H1 (cell line): Measurements from ENCODE around the gene ZNF541. TPM values are rescaled to one million over a fixed set of nuclear protein-coding genes. Genes with fewer than 3 reads are reported as not detected.

Source experiments
- CTCF ChIA-PET: fragments of 300-600 bp; sonication (Branson Sonifier 250); formaldehyde crosslinking; loops from one replicate; lab custom pipeline; 2021; ENCODE audit not compliant: partially characterized antibody; lab: Charles Lee
- POLR2A ChIA-PET: fragments of 300-600 bp; sonication (Branson Sonifier 250); formaldehyde crosslinking; loops from one replicate; lab custom pipeline; 2021; ENCODE audit warnings: inconsistent platforms; ENCODE audit not compliant: partially characterized antibody; lab: Charles Lee
- DNase-seq, 2 experiments: peaks; one replicate each; pipeline versions ENCODE4 v3.0.0 to v3.0.0-alpha.2; 2010 to 2022; ENCODE audit warnings: low spot score in 2 of 2, low read depth in 1 of 2, mixed read lengths in 1 of 2
- FAIRE-seq: peaks from 2 replicates; lab custom pipeline; 2011; peaks lifted over from hg19 to GRCh38; lab: Jason Lieb, UNC
- H2AFZ ChIP-seq: 2 replicates; pipeline ENCODE4 v1.8.1; 2012; ENCODE audit warnings: low read length, inconsistent platforms
- H2AK5ac ChIP-seq: 2 replicates; pipeline ENCODE4 v1.6.1; 2013; ENCODE audit warnings: low read depth, low read length
- H2BK120ac ChIP-seq: replicated peaks from 2 replicates; pipeline ENCODE3; 2013; ENCODE audit warnings: low read depth, low read length, inconsistent platforms
- H2BK12ac ChIP-seq: 2 replicates; pipeline ENCODE4 v1.6.1; 2013; ENCODE audit warnings: low read depth, low read length
- H2BK15ac ChIP-seq: 2 replicates; pipeline ENCODE4 v1.6.1; 2013; ENCODE audit warnings: low read length
- H2BK20ac ChIP-seq: 2 replicates; pipeline ENCODE4 v1.6.1; 2013; ENCODE audit warnings: low read length
- H2BK5ac ChIP-seq: 2 replicates; pipeline ENCODE4 v1.6.1; 2013; ENCODE audit warnings: low read depth, low read length
- H3K14ac ChIP-seq: 2 replicates; pipeline ENCODE4 v1.6.1; 2013; ENCODE audit warnings: inconsistent platforms; ENCODE audit not compliant: insufficient read length
- H3K18ac ChIP-seq: 2 replicates; pipeline ENCODE4 v1.6.1; 2013; ENCODE audit warnings: low read length; ENCODE audit errors: extremely low read depth
- H3K23ac ChIP-seq: 2 replicates; pipeline ENCODE4 v1.6.1; 2013; ENCODE audit warnings: inconsistent platforms; ENCODE audit not compliant: insufficient read length
- H3K23me2 ChIP-seq: 2 replicates; pipeline ENCODE4 v1.6.1; 2013; ENCODE audit warnings: low read depth, low read length
- H3K27ac ChIP-seq: 2 replicates; pipeline ENCODE4 v1.6.1; 2011; ENCODE audit warnings: low read depth, low read length, inconsistent platforms
- H3K27me3 ChIP-seq, 4 experiments: replicated peaks in 1 of 4; 1 replicate in 1 of 4; 2 replicates in 3 of 4; pipeline versions ENCODE4 v1.6.1 to v1.8.1; 2011 to 2013; ENCODE audit warnings: low read length in 3 of 4, mild to moderate bottlenecking in 3 of 4, inconsistent platforms in 2 of 4, mixed read lengths in 2 of 4, moderate library complexity in 1 of 4; ENCODE audit not compliant: control insufficient read depth in 3 of 4, insufficient read depth in 3 of 4; ENCODE audit errors: extremely low read depth in 1 of 4
- H3K36me3 ChIP-seq, 4 experiments: 2 replicates each; pipeline versions ENCODE4 v1.6.1 to v1.8.1; 2011 to 2013; ENCODE audit warnings: mild to moderate bottlenecking in 4 of 4, low read length in 3 of 4, moderate library complexity in 2 of 4, control low read depth in 1 of 4, inconsistent platforms in 1 of 4; ENCODE audit not compliant: insufficient read depth in 4 of 4, control insufficient read depth in 2 of 4
- H3K4ac ChIP-seq: replicated peaks from 2 replicates; pipeline ENCODE3; 2013; ENCODE audit warnings: low read length, low read depth, mixed read lengths, inconsistent platforms; ENCODE audit not compliant: insufficient read length
- H3K4me1 ChIP-seq, 4 experiments: replicated peaks in 1 of 4; 1 replicate in 1 of 4; 2 replicates in 3 of 4; pipeline versions ENCODE4 v1.6.1 to v1.8.1; 2011 to 2013; ENCODE audit warnings: low read length in 3 of 4, inconsistent platforms in 2 of 4, mixed read lengths in 1 of 4; ENCODE audit not compliant: insufficient read depth in 4 of 4, control insufficient read depth in 3 of 4
- H3K4me2 ChIP-seq, 2 experiments: 2 replicates each; pipeline versions ENCODE4 v1.6.1 to v1.8.1; 2011 to 2013; ENCODE audit warnings: low read depth in 2 of 2, low read length in 2 of 2, control low read depth in 1 of 2, inconsistent platforms in 1 of 2, mild to moderate bottlenecking in 1 of 2; ENCODE audit not compliant: insufficient read depth in 1 of 2
- H3K4me3 ChIP-seq, 4 experiments: fragments of 200-600, 300-600 bp in 1 of 4; sonication (generic), shearing (Covaris generic), sonication (Bioruptor Twin) in 1 of 4; 2 replicates each; pipeline versions ENCODE4 v1.5.1 to v1.8.1; 2011 to 2016; ENCODE audit warnings: low read length in 4 of 4, low read depth in 3 of 4, control low read depth in 2 of 4, inconsistent platforms in 2 of 4, mild to moderate bottlenecking in 2 of 4, mixed read lengths in 1 of 4, moderate library complexity in 1 of 4; ENCODE audit not compliant: insufficient read depth in 2 of 4; ENCODE audit errors: extremely low read depth in 1 of 4
- H3K56ac ChIP-seq: replicated peaks from 2 replicates; pipeline ENCODE3; 2013; ENCODE audit warnings: low read depth, mild to moderate bottlenecking, mixed read lengths, low read length, inconsistent platforms; ENCODE audit not compliant: insufficient read length
- H3K79me1 ChIP-seq: 2 replicates; pipeline ENCODE4 v1.6.1; 2013; ENCODE audit warnings: low read depth, low read length, control low read depth
- H3K79me2 ChIP-seq, 2 experiments: 2 replicates each; pipeline versions ENCODE4 v1.6.1 to v1.8.1; 2012 to 2013; ENCODE audit warnings: low read length in 2 of 2, mild to moderate bottlenecking in 2 of 2, inconsistent platforms in 1 of 2; ENCODE audit not compliant: insufficient read depth in 2 of 2, control insufficient read depth in 1 of 2
- H3K9ac ChIP-seq, 4 experiments: replicated peaks in 1 of 4; 1 replicate in 1 of 4; 2 replicates in 3 of 4; pipeline versions ENCODE4 v1.6.1 to v1.8.1; 2011 to 2013; ENCODE audit warnings: low read depth in 3 of 4, low read length in 3 of 4, control low read depth in 2 of 4, mild to moderate bottlenecking in 2 of 4, moderate library complexity in 2 of 4, inconsistent platforms in 1 of 4; ENCODE audit errors: extremely low read depth in 1 of 4
- H3K9me3 ChIP-seq, 2 experiments: 2 replicates each; pipeline versions ENCODE4 v1.6.1 to v1.8.1; 2012 to 2013; ENCODE audit warnings: mild to moderate bottlenecking in 2 of 2, moderate library complexity in 2 of 2, control low read depth in 1 of 2, inconsistent platforms in 1 of 2, low read depth in 1 of 2, low read length in 1 of 2, mixed read lengths in 1 of 2; ENCODE audit not compliant: insufficient read depth in 2 of 2
- H4K20me1 ChIP-seq, 2 experiments: replicated peaks in 1 of 2; 2 replicates each; pipeline versions ENCODE3 to v1.8.1; 2011 to 2013; ENCODE audit warnings: inconsistent platforms in 2 of 2, low read length in 2 of 2, mild to moderate bottlenecking in 1 of 2; ENCODE audit not compliant: insufficient read depth in 2 of 2, control insufficient read depth in 1 of 2
- H4K5ac ChIP-seq: 2 replicates; pipeline ENCODE4 v1.6.1; 2013; ENCODE audit warnings: low read length, low read depth, mixed read lengths, inconsistent platforms; ENCODE audit not compliant: insufficient read length
- H4K8ac ChIP-seq: 2 replicates; pipeline ENCODE4 v1.8.0; 2013; ENCODE audit warnings: mild to moderate bottlenecking, moderate library complexity, low read length, inconsistent platforms; ENCODE audit not compliant: insufficient read depth; ENCODE audit errors: extremely low read depth
- H4K91ac ChIP-seq: replicated peaks from 2 replicates; pipeline ENCODE3; 2013; ENCODE audit warnings: low read length, mixed read lengths, inconsistent platforms; ENCODE audit not compliant: insufficient read length
- ATF3 ChIP-seq: IDR thresholded peaks from 2 replicates; pipeline ENCODE4 v1.6.1; 2011; ENCODE audit warnings: low read depth, mild to moderate bottlenecking, low read length; ENCODE audit not compliant: insufficient read depth
- CBX5 ChIP-seq: fragments of 300-800, 300-1000 bp; sonication (generic); IDR thresholded peaks from 2 replicates; pipeline ENCODE4 v1.7.1; 2016; ENCODE audit warnings: antibody characterized with exemption, low read length, low read depth
- CEBPB ChIP-seq: IDR thresholded peaks from 2 replicates; pipeline ENCODE4 v1.6.1; 2012; ENCODE audit warnings: low read depth, low read length
- CHD2 ChIP-seq: IDR thresholded peaks from 2 replicates; pipeline ENCODE4 v1.6.1; 2012; ENCODE audit warnings: low read length, improper control_type of control experiment
- HDAC6 ChIP-seq: IDR thresholded peaks from one replicate; pipeline ENCODE4 v1.7.1; 2012; ENCODE audit warnings: low read depth, mild to moderate bottlenecking, inconsistent platforms, low read length, moderate library complexity
- KDM5A ChIP-seq: fragments of 200-600 bp; IDR thresholded peaks from 2 replicates; pipeline ENCODE4 v1.7.1; 2012; ENCODE audit warnings: mild to moderate bottlenecking, low read length, inconsistent platforms, mixed read lengths
- MAFK ChIP-seq: IDR thresholded peaks from 2 replicates; pipeline ENCODE4 v1.6.1; 2012; ENCODE audit warnings: low read depth, mild to moderate bottlenecking, improper control_type of control experiment, low read length
- NRF1 ChIP-seq: IDR thresholded peaks from 2 replicates; pipeline ENCODE4 v1.6.1; 2011; ENCODE audit warnings: mild to moderate bottlenecking, low read depth, low read length, improper control_type of control experiment
- RBBP5 ChIP-seq: IDR thresholded peaks from 2 replicates; pipeline ENCODE4 v1.7.1; 2012; ENCODE audit warnings: low read depth, mild to moderate bottlenecking, inconsistent platforms, low read length, moderate library complexity, borderline replicate concordance
- SIRT6 ChIP-seq: IDR thresholded peaks from one replicate; pipeline ENCODE4 v1.7.1; 2012; ENCODE audit warnings: low read length, inconsistent platforms
- SIX5 ChIP-seq: IDR thresholded peaks from 2 replicates; pipeline ENCODE4 v1.6.1; 2011; ENCODE audit warnings: mild to moderate bottlenecking, low read depth, low read length
- SP4 ChIP-seq: IDR thresholded peaks from 2 replicates; pipeline ENCODE4 v1.6.1; 2012; ENCODE audit warnings: low read length, inconsistent platforms
- TBP ChIP-seq: IDR thresholded peaks from 2 replicates; pipeline ENCODE4 v1.6.1; 2011; ENCODE audit warnings: low read depth, low read length, improper control_type of control experiment
- TEAD4 ChIP-seq: IDR thresholded peaks from 2 replicates; pipeline ENCODE4 v1.6.1; 2012; ENCODE audit warnings: low read depth, low read length, inconsistent platforms, mixed read lengths
- YY1 ChIP-seq: IDR thresholded peaks from 2 replicates; pipeline ENCODE4 v1.6.1; 2011; ENCODE audit warnings: low read depth, mild to moderate bottlenecking, low read length
- ZNF274 ChIP-seq: IDR thresholded peaks from 2 replicates; pipeline ENCODE4 v1.7.0; 2012; ENCODE audit warnings: low read length, borderline replicate concordance; ENCODE audit errors: extremely low read depth
- WGBS, 2 experiments: shearing (Covaris generic) in 1 of 2; methylation state at CpG; one replicate each; pipeline versions ENCODE4 v1.1.6 to v1.1.7; 2013 to 2015; ENCODE audit warnings: low lambda C conversion rate in 2 of 2, mixed read lengths in 2 of 2, inconsistent platforms in 1 of 2, low coverage in 1 of 2, missing lambda C conversion rate in 1 of 2; ENCODE audit not compliant: insufficient replicate concordance in 2 of 2, insufficient coverage in 1 of 2, insufficient read length in 1 of 2; ENCODE audit errors: extremely low coverage in 1 of 2, missing lambda C conversion rate in 1 of 2; 5-methylcytosine and 5-hydroxymethylcytosine counted together
- polyA plus RNA-seq, 7 experiments: library from polyadenylated mRNA; depleted of rRNA in 3 of 7; stranded (reverse) in 5 of 7; unstranded in 2 of 7; fragments of >200 nt in 5 of 7; fragments of 200-250 nt in 2 of 7; gene quantifications; 1 replicate in 5 of 7; 2 replicates in 1 of 7; 4 replicates in 1 of 7; pipeline versions ENCODE4 v1.2.1 to v1.2.3, GENCODE V29; 2011 to 2013; ENCODE audit warnings: missing spikeins in 2 of 7, mixed read lengths in 2 of 7
- total RNA-seq: library from RNA; stranded (reverse); fragmentation: NEBNext Ultra II Directional; extraction: Animal tissue kit (Norgen Biotek cat#: 25700); gene quantifications from 2 replicates; pipeline ENCODE4 v1.2.1, GENCODE V29; 2021

The ZNF541 gene
- total and polyA plus RNA-seq, 2 of the 8 experiments (the other 6 are each of a cell fraction or from before 2014, with no cell fraction given): 0.05 TPM; not detected in 1

GRCh38 chr19:47560999-47561398 lies 11.9 kb downstream of the ZNF541 start:
- H2AK5ac ChIP-seq: no peak overlapping the region
- no peak for FAIRE-seq
- no peak for TF ChIP-seq ZNF274
- TF ChIP-seq SP4: no peak
- TF ChIP-seq TEAD4: no peak
- no peak for TF ChIP-seq KDM5A
- TF ChIP-seq CHD2: no peak
- no peak for TF ChIP-seq TBP
- TF ChIP-seq CBX5: no peak
- no peak for TF ChIP-seq YY1
- no peak for TF ChIP-seq RBBP5
- TF ChIP-seq CEBPB: no peak
- no peak for TF ChIP-seq NRF1
- no peak for TF ChIP-seq SIRT6
- no peak for TF ChIP-seq SIX5
- no peak for TF ChIP-seq MAFK
- no peak for TF ChIP-seq HDAC6
- no peak for TF ChIP-seq ATF3

More at GRCh38 chr19:47560999-47561398, 11.9 kb downstream of the ZNF541 start:
- ChIA-PET POLR2A (interaction anchor here (0.6 to 1.6 kb wide), 5 partner anchors 11 to 121 kb away, joined by 3 to 4 read pairs (median 3); no protein-coding TSS in a partner anchor), CTCF (interaction anchor here (0.6 to 1.5 kb wide), 10 partner anchors 10 to 146 kb away, joined by 3 to 6 read pairs (median 3); no protein-coding TSS in a partner anchor)
- Histone ChIP-seq H3K4me3 (no peak overlapping the region), H2BK12ac (no peak overlapping the region), H3K79me1 (no peaks in the 10 kb centered on the region), H3K27me3 (no peaks in the 10 kb centered on the region), H3K14ac (no peak overlapping the region), H3K56ac (no peak overlapping the region), H3K9ac (no peak overlapping the region), H4K5ac (no peak overlapping the region), H4K8ac (no peak overlapping the region), H2BK20ac (no peak overlapping the region), H4K20me1 (no peaks in the 10 kb centered on the region), H3K79me2 (no peaks in the 10 kb centered on the region), H3K4ac (no peak overlapping the region), H2BK5ac (no peak overlapping the region), H3K23me2 (no peaks in the 10 kb centered on the region; the same call in 1 of the 2 replicates), H3K9me3 (no peaks in the 10 kb centered on the region), H3K4me1 (peaks cover 0 to 5% (median 0%) of the 10 kb centered on the region in 4 experiments; a peak in 2 of 7 replicates), H3K36me3 (no peaks in the 10 kb centered on the region), H2BK120ac (no peak overlapping the region), H3K27ac (no peak overlapping the region), H2AFZ (no peak overlapping the region), H2BK15ac (no peak overlapping the region), H4K91ac (no peak overlapping the region), H3K4me2 (peak overlapping the region in 1 of 2 experiments; percentile 14; a peak in 1 of 4 replicates), H3K18ac (no peak overlapping the region), H3K23ac (no peak overlapping the region)
- DNase-seq: no peak
- WGBS, 2 experiments: 83% methylated on average over 2 of the region's 2 CpGs; no CpG with 5 or more reads in 1 of the 2 experiments
